ENCODE data around the gene GALNT13.

The GALNT13 gene

DNA sequence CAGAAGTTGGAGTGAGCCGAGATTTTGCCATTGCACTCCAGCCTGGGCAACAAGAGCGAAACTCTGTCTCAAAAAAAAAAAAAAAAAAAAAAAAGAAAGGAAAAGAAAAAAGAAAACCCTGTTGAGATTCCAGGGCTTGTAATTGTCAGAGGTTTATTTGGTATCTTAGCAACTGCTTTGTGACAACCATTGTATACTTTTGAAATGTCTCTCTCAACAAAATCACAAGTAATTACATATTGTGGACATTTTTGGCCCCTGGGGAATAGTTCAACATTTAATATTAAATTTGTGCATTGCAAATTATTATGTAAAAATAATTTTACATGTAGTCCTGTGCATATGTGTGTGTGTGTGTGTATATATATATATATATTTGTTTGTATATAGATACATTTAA is 270.8 kb downstream of the GALNT13 start:
- Histone ChIP-seq H3K9me3 (ENCODE audit: control insufficient read depth, low read length) (no peaks in the 10 kb centered on the region), H3K36me3 (ENCODE audit: control insufficient read depth, insufficient read depth, low read length) (no peaks in the 10 kb centered on the region), H3K4me3 (ENCODE audit: low read depth, low read length) (no peak overlapping the region), H2AFZ (no peak overlapping the region), H3K4me2 (ENCODE audit: low read length) (no peak overlapping the region), H3K4me1 (no peaks in the 10 kb centered on the region), H3K27me3 (ENCODE audit: control insufficient read depth, insufficient read depth, low read length) (no peaks in the 10 kb centered on the region), H3K79me2 (no peaks in the 10 kb centered on the region), H3K9ac (no peak overlapping the region), H3K27ac (no peak overlapping the region)
- no peak for TF ChIP-seq CTCF (IDR thresholded peaks at IDR 0.05)

DNA sequence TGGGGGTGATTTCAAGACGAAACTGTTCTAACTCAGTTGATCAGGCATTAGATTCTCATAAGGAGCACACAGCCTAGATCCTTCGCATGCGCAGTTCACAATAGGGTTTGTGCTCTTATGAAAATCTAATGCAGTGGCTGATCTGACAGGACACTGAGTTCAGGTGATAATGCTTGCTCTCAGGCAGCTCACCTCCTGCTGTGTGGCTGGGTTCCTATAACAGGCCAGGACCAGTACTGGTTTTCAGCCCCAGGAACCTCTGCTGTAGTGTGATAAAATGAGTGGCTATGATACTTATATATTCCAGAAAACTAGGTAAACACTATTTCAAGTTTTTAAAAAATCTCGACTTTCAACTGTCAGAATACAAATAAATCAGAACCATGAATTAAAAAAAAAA is 271.4 kb downstream of the GALNT13 start:
- Histone ChIP-seq H3K27me3 (ENCODE audit: control insufficient read depth, insufficient read depth, low read length) (no peaks in the 10 kb centered on the region), H3K4me1 (no peaks in the 10 kb centered on the region), H3K4me3 (ENCODE audit: low read depth, low read length) (no peak overlapping the region), H3K36me3 (ENCODE audit: control insufficient read depth, insufficient read depth, low read length) (no peaks in the 10 kb centered on the region), H3K27ac (no peak overlapping the region), H3K9ac (no peak overlapping the region), H3K79me2 (no peaks in the 10 kb centered on the region), H3K4me2 (ENCODE audit: low read length) (no peak overlapping the region), H2AFZ (no peak overlapping the region), H3K9me3 (ENCODE audit: control insufficient read depth, low read length) (no peaks in the 10 kb centered on the region)
- TF ChIP-seq CTCF (IDR thresholded peaks at IDR 0.05): no peak

- no peaks in the 10 kb centered on the region for H3K36me3 ChIP-seq (ENCODE audit: control insufficient read depth, insufficient read depth, low read length)
- H3K4me2 ChIP-seq (ENCODE audit: low read length): no peak overlapping the region
- H3K4me1 ChIP-seq: no peaks in the 10 kb centered on the region
- no peak overlapping the region for H2AFZ ChIP-seq
- H3K9ac ChIP-seq: no peak overlapping the region
- H3K79me2 ChIP-seq: no peaks in the 10 kb centered on the region
- TF ChIP-seq CTCF (IDR thresholded peaks at IDR 0.05): no peak
- H3K27ac ChIP-seq: no peak overlapping the region
- H3K9me3 ChIP-seq (ENCODE audit: control insufficient read depth, low read length): no peaks in the 10 kb centered on the region
- H3K27me3 ChIP-seq (ENCODE audit: control insufficient read depth, insufficient read depth, low read length): no peaks in the 10 kb centered on the region
- H3K4me3 ChIP-seq (ENCODE audit: low read depth, low read length): no peak overlapping the region
These were observed 286.4 kb downstream of the GALNT13 start for GRCh38 chr2:154158101-154158500.

DNA sequence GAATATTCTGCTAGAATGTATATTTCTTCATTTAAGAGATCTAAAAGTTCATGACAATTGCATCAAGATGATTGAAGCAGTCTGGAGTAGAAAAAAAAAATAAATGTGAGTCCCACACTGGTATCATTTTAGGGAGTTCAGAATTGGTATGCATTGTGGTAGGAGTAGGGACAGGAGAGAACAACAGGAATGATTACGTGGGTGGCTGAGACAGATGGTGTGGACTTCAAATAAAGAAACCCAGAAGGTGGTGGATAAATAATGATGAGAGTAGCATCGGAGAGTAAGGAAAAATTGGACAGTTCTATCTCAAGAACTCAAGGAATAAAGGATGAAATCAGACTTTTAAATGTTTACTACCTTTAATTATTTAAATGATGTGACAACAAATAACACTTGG is 289.6 kb downstream of the GALNT13 start:
- Histone ChIP-seq H3K4me1 (no peaks in the 10 kb centered on the region), H3K27ac (no peak overlapping the region), H3K36me3 (ENCODE audit: control insufficient read depth, insufficient read depth, low read length) (no peaks in the 10 kb centered on the region), H3K9ac (no peak overlapping the region), H2AFZ (no peak overlapping the region), H3K79me2 (no peaks in the 10 kb centered on the region), H3K4me3 (ENCODE audit: low read depth, low read length) (no peak overlapping the region), H3K9me3 (ENCODE audit: control insufficient read depth, low read length) (no peaks in the 10 kb centered on the region), H3K27me3 (ENCODE audit: control insufficient read depth, insufficient read depth, low read length) (no peaks in the 10 kb centered on the region), H3K4me2 (ENCODE audit: low read length) (no peak overlapping the region)
- no peak for TF ChIP-seq CTCF (IDR thresholded peaks at IDR 0.05)

GRCh38 chr2:154170400-154170799 is 298.7 kb downstream of the GALNT13 start:
- Histone ChIP-seq H3K79me2 (no peaks in the 10 kb centered on the region), H3K9me3 (ENCODE audit: control insufficient read depth, low read length) (no peaks in the 10 kb centered on the region), H3K4me2 (ENCODE audit: low read length) (no peak overlapping the region), H2AFZ (no peak overlapping the region), H3K4me3 (ENCODE audit: low read depth, low read length) (no peak overlapping the region), H3K4me1 (no peaks in the 10 kb centered on the region), H3K27me3 (ENCODE audit: control insufficient read depth, insufficient read depth, low read length) (no peaks in the 10 kb centered on the region), H3K27ac (no peak overlapping the region), H3K9ac (no peak overlapping the region), H3K36me3 (ENCODE audit: control insufficient read depth, insufficient read depth, low read length) (no peaks in the 10 kb centered on the region)
- no peak for TF ChIP-seq CTCF (IDR thresholded peaks at IDR 0.05)

All from parathyroid adenoma (tissue), 2 donors.